CD4-positive, alpha-beta T cell treated with Interleukin-12 subunit alpha and Interleukin-12 subunit beta, for 1 hour (primary cell): ENCODE results near the gene GREB1L.
"Not testable (repeated sequence)": the region's sequence is repeated elsewhere in the genome, so short reads cannot be mapped to it uniquely, and the experiment has no call there.

Source experiments
- DNase-seq: peaks from one replicate; pipeline ENCODE4 v3.0.0-alpha.2; 2020

The GREB1L gene

GRCh38 chr18:21265971-21266673 is 24.1 kb downstream of the GREB1L start:
- DNase-seq, result no peak

DNA sequence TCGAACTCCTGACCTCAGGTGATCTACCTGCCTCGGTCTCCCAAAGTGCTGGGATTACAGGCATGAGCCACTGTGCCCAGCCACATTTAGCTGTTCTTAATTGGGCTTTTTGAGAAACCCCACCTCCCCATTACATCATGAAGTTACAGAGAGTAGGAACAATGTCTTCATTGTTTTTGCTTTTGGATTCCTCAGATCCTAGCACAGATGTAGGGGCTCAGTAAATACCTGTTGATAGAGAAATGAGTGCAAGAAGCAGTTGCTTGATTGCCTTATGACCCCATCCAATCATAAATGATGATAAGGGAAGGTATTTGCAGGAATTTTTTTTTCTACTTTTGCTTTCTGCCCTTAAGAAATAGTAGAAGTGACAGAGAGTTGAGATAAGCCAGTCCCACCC is 25.4 kb downstream of the GREB1L start:
- DNase-seq, result no peak

- DNase-seq, result no peak
These were observed 27.3 kb downstream of the GREB1L start for GRCh38 chr18:21269349-21269748.

DNA sequence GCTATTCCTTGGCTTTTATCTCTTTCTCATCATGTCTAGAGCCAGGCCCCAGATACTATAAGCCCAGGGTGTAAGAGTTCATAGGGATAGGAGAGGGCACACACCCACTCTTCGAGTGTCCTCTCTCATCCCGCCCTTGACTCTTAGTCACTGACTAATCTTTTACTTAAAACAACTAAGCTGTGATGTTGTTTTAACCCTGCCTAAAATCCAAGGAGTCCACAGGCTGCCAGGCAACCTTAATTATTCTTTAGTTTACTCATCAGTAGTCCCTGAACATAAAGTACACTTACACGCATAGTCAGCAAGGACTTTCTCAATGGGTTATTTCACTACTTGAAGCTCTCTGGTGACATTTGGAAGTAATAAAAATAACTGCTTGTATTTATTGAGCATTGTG is 28.4 kb downstream of the GREB1L start:
- DNase-seq, result no peak

DNA sequence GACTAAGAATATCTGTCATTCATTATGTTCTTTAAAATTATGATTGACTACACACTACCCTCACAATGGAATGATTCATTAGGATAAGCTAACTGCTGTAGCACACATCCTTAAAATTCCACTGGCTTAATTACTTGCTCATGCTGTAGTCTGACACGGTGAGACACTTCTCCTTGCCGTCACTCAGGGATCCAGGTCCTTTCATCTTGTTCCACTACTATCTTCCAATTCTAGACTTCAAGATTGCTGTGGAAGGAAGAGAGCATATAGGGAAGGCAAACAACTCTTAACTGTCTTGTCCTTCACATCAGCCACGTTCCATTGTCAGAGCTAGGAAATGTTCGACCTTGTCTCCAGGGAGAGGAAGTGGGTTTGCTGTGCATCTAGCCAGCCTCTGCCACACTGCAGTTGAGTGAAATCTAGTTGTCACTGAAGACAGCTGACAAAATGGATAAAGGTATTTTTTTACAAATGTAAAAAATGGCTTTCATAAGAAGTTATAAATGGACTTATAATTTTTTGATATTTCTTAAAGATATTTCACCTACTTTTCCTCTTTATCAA is 30.1 kb downstream of the GREB1L start:
- no peak for DNase-seq

GRCh38 chr18:21273568-21273967 is 31.5 kb downstream of the GREB1L start:
- DNase-seq, result no peak

DNA sequence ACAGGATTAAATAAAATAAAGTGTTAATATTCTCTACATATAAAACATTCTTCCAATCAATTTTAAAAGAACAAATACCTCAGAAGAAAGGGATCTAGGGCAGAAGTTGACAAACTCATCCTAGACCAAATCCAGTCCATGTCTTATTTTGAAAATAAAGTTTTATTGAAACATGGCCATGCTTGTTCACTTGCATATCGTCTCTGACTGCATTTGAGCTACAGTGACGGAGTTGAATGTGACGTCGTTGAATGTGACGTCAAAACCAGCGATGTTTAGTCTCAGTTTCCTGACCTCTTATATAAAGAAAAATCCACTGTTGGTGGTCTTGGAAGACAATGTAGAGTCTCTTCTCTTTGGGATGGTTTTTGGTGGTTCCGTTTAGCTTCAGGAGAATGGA is 33.6 kb downstream of the GREB1L start:
- DNase-seq, result no peak

DNA sequence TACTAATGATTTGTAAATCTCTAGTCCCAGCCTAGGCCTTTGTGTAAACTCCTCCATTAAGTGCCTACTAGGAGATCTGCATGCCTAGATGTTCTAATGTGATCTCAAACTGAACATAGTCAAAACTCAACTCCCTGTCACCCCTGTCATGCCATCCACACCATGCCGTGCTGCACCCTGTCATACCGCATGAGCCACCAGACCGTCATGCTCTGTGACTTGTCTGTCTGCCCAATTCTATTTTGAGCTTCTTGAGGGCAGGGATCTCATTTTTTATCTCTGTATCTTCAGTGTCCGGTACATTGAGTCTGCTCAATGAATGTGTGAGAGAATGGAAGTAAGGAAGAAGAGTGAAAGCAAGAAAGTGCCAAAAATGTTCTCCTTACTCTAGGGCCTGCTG is 35.5 kb downstream of the GREB1L start:
- no peak for DNase-seq

DNA sequence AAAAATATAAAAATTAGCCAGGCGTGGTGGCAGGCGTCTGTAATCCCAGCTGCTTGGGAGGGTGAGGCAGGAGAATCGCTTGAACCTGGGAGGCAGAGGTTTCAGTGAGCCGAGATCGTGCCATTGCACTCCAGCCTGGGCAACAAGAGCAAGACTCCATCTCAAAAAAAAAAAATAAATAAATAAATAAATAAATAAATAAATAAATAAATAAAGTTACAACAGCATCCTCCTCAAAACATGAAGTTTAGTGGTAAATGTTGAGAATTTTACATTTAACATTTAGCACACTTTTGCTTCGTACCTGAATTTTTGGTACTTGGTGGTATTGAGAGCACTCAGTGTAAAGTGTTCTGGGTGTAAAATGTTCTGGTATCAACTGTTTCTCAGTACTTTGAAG is 36.2 kb downstream of the GREB1L start:
- DNase-seq, result not testable (repeated sequence)

DNA sequence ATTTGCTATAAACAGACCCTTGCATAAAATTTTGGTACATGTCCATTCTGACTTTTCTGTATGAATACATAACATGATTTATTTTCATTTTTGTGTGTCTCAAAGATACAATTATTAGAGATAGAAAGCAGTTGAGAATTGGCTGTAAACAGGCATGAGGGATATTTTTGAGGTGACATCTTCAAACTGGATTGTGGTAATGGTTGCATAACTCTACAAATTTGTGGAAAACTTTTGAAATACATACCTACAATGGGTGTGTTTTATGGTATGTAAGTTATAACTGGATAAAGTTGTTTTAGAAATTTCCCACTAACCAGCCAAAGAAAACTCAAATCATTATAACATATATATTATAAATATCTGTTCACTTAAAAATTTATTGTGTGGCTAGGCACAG is 39.6 kb downstream of the GREB1L start:
- no peak for DNase-seq

DNA sequence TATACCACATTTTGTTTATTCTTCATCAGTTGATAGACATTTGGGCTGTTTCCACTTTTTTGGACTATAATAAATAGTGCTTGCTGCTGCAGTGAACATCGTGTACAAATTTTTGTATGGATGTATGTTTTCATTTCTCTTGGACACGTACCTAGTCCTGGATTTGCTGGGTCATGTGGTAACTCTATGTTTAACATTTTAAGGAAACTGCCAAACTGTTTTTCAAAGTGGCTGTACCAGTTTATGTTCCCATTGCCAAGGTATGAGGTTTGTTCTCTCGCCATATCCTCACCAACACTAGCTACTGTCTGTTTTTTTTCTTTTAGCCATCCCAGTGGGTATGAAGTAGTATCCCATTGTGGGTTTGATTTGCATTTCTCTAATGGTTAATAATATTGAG is 42.5 kb downstream of the GREB1L start:
- no peak for DNase-seq

- no peak for DNase-seq
These were observed 47.8 kb downstream of the GREB1L start for GRCh38 chr18:21289827-21290226.

GRCh38 chr18:21291106-21291505 is 49.1 kb downstream of the GREB1L start:
- DNase-seq, result no peak

DNA sequence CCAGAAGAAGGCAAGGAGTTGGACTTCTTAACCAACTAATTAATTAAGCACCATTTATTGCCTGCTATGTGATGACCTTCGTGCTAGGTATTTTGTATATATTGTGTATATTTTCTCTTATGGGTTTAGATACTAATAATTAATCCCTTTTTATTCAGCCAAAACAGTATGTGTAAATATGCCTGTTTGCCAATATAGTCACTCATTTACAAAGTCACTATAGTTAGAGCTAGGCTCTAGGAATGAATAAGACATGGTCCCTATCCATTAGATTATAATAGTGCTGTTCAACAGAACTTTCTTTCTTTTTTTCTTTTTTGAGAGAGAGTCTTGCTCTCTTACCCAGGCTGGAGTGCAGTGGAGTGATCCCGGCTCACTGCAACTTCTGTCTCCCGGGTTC is 51.4 kb downstream of the GREB1L start:
- no peak for DNase-seq

GRCh38 chr18:21295101-21295500 is 53.1 kb downstream of the GREB1L start:
- no peak for DNase-seq

DNA sequence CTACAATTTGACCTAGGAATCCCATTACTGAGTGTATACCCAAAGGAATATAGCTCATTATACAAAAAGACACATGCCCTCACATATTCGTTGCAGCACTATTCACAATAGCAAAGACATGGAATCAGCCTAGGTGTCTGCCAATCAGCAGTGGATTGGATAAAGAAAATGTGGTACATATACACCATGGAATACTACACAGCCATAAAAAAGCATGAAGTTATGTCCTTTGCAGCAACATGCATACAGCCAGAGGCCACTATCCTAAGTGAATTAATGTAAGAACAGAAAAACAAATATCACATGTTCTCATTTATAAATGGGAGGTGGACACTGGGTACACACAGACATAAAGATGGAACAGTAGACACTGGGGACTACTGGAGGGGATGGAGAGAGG is 54.0 kb downstream of the GREB1L start:
- DNase-seq, result no peak

- no peak for DNase-seq
These were observed 56.3 kb downstream of the GREB1L start for GRCh38 chr18:21298351-21298750.

DNA sequence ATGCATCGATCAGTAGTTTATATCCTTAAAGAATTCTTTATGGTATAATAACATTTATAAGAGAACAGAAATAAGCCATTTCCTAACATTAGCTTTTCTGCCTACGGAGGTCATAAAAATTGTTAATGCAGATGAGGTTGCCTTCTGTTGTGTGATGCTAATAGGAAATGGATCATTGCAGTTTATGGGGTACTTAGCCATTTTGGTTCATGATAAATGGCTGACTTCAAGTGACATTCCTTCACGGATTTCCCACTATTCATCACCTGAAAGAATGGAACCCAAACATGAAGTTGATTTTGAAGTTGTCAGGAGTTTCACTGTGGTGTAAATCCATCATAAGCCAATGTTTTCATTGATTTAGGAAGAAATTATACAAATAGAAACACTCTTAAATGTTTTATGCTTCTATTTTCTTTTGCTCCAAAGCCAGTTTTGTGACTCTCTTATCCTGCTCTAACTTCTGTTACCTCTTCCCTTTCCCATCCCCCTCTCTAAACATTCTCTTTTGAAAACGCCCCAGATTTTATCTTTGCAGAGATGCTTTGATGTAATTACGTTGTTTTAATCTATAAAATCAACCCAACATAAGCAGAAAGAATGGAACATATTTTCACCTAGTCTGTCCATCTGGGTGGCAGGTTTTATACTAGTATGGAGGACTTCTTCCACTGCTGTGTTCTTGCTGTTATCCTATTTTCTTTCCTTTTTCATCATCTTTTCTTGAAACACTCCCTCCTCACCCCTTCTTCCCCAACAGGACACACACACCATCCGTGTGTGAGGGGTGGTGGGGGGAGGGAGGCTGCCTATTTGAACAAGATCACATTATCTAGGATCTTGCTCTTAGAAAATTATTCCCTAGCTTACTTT is 58.2 kb downstream of the GREB1L start:
- DNase-seq, result no peak

GRCh38 chr18:21300908-21301200 is 58.8 kb downstream of the GREB1L start:
- DNase-seq, result no peak

DNA sequence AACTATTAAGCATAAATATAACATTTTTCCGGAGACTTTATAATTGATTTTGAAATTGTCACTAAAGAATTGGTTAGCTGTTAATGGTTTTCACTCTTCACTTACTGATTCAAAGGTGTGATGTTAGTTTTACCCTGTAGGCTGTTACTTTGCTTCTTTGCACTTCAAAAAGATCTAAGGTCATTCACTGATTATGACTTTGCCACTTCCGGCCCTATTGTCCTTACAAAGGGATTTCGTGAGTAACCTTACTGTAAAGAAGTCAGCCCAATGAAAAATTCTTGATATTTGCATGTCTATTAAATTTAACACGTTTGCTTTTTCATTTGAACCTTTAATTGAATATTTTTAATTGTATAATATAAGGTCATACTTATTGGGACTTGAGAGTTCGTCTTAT is 61.4 kb downstream of the GREB1L start:
- no peak for DNase-seq

GRCh38 chr18:21303895-21304294 is 61.9 kb downstream of the GREB1L start:
- DNase-seq, result no peak

DNA sequence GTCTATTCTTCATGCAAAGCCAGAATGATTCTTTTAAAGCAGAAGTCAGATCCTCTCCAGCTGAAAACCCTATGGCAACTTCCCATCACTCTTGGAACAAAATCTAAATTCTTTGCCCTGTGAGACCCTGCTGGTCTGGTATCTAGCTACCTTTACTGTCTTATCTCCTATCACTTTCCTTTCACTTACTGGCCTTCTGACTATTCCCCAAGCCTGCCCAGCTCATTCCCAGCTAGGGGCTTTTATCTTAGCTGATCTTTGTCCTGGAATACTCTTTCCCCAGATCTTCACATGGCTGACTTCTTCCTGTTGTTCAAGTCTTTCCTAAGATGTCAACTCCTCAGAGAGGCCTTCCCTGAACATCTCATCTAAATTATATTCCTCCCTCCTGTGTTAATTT is 63.6 kb downstream of the GREB1L start:
- DNase-seq, result no peak

- DNase-seq, result no peak
These were observed 64.3 kb downstream of the GREB1L start for GRCh38 chr18:21306368-21306767.

- no peak for DNase-seq
These were observed 65.5 kb downstream of the GREB1L start for GRCh38 chr18:21307578-21307977.
